Esophagus muscularis mucosa (tissue), 3 donors: Measurements from ENCODE around the gene ADORA1.

Experiments used
- CTCF ChIP-seq, 3 experiments: fragments of 200-600 bp in 2 of 3; fragments of 450-650 bp in 1 of 3; sonication (generic) in 2 of 3; IDR thresholded peaks; one replicate each; pipeline ENCODE4 v1.5.1; 2017 to 2019; ENCODE audit warnings: antibody characterized with exemption in 3 of 3, mild to moderate bottlenecking in 2 of 3, moderate library complexity in 1 of 3
- EP300 ChIP-seq: sonication (generic); formaldehyde crosslinking; IDR thresholded peaks from one replicate; pipeline ENCODE4 v1.6.1; 2017; ENCODE audit warnings: antibody characterized with exemption

GRCh38 chr1:203096566-203096965 is 31.0 kb upstream of the ADORA1 start:
- TF ChIP-seq CTCF (IDR thresholded peaks at IDR 0.05), result no peak
- no peak for TF ChIP-seq EP300
